ENCODE measurements around the gene OR2D3. TPM values are rescaled to one million over a fixed set of nuclear protein-coding genes. Genes with fewer than 3 reads are reported as not detected.

OR2D3 gene
- total and polyA plus RNA-seq, 9 of the 15 experiments (the other 6 are each of a cell fraction or from before 2014, with no cell fraction given), result 0.42 TPM; not detected in 8

DNA sequence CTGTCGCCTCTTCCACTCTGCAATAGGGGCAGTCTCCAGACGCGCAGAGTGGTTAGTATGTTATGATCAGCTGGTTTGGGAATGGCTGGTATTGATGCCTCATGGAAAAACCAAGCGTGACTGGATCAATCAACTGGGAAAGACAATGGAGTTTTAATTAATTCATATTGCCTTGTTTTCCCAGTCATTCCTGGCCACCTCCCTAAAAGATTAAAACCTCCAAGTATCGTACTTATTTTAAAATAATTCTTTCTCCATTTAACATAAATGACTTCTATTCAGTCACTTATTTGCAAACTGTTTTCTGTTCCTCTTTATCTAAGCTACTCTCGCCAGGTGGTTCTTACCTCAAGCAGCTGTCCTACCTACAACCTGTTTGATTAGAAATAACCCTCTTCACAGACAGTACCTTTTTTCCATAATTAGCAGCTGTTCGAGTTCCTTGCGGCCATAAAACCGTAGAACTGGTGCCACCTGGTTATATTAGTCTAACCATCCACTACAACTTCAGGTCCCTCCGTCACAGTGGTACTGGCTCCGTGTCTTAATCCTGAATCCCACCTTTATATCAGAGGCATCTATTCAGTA, 6.3 kb downstream of the OR2D3 start:
- Histone ChIP-seq H3K4me1 (replicated peaks in 1 of 2; ENCODE audit: control insufficient read depth in 2 of 2, insufficient read depth in 2 of 2, low read length in 2 of 2) (peaks cover 0 to 11% of the 10 kb centered on the region in 2 experiments; a peak in 3 of 5 replicates), H3K27ac (ENCODE audit: extremely low read depth, low read depth, low read length) (peak overlapping the region; percentile 89), H3K79me2 (ENCODE audit: control insufficient read depth, insufficient read depth, low read length) (peaks cover 32% of the 10 kb centered on the region), H4K20me1 (replicated peaks; ENCODE audit: control insufficient read depth, insufficient read depth, low read length) (no peaks in the 10 kb centered on the region), H3K36me3 (ENCODE audit: control insufficient read depth, insufficient read depth, low read length) (peaks cover 31% of the 10 kb centered on the region), H3K27me3 (ENCODE audit: control insufficient read depth in 2 of 2, insufficient read depth in 2 of 2, low read length in 2 of 2) (no peaks in the 10 kb centered on the region), H3K4me3 (peak overlapping the region; percentile 70), H3K4me2 (ENCODE audit: insufficient read depth, low read length) (peak overlapping the region; percentile 94), H3K9ac (ENCODE audit: insufficient read depth in 1 of 2, low read depth in 2 of 2, low read length in 2 of 2) (peak overlapping the region; percentile 90 to 98), H2AFZ (ENCODE audit: low read depth, low read length) (peak overlapping the region; percentile 98), H3K9me1 (ENCODE audit: control insufficient read depth, insufficient read depth, low read length) (no peaks in the 10 kb centered on the region), H3K9me3 (replicated peaks; ENCODE audit: control insufficient read depth, insufficient read depth, low read depth, low read length) (no peaks in the 10 kb centered on the region)
- WGBS (ENCODE audit: insufficient coverage, low coverage, missing lambda C conversion rate), result under 1% methylated on average over 11 of the region's 11 CpGs
- no peak for FAIRE-seq
- in situ Hi-C loops (cut with MboI), result no loop called here
- DNase-seq (ENCODE audit: extremely low read depth in 1 of 4, low spot score in 3 of 4), result peak in 1 of 4 experiments; percentile 11
- TF ChIP-seq ESRRA (IDR thresholded peaks at IDR 0.05; ENCODE audit: borderline replicate concordance, low read depth), result no peak
- no peak for TF ChIP-seq ARID1B (IDR thresholded peaks at IDR 0.05)
- TF ChIP-seq MAFK (IDR thresholded peaks at IDR 0.05; ENCODE audit: low read length), result no peak
- TF ChIP-seq SMARCB1 (IDR thresholded peaks at IDR 0.05; ENCODE audit: insufficient read length, low read depth), result peak; percentile 15
- TF ChIP-seq, protein P1, sequence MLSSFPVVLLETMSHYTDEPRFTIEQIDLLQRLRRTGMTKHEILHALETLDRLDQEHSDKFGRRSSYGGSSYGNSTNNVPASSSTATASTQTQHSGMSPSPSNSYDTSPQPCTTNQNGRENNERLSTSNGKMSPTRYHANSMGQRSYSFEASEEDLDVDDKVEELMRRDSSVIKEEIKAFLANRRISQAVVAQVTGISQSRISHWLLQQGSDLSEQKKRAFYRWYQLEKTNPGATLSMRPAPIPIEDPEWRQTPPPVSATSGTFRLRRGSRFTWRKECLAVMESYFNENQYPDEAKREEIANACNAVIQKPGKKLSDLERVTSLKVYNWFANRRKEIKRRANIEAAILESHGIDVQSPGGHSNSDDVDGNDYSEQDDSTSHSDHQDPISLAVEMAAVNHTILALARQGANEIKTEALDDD (IDR thresholded peaks at IDR 0.05), result peak; percentile 21; the same call in 1 of the 2 replicates
- TF ChIP-seq ZEB2 (IDR thresholded peaks at IDR 0.05), result no peak
- TF ChIP-seq DACH1 (IDR thresholded peaks at IDR 0.05; ENCODE audit: partially characterized antibody), result peak; percentile 75
- TF ChIP-seq, protein P2, sequence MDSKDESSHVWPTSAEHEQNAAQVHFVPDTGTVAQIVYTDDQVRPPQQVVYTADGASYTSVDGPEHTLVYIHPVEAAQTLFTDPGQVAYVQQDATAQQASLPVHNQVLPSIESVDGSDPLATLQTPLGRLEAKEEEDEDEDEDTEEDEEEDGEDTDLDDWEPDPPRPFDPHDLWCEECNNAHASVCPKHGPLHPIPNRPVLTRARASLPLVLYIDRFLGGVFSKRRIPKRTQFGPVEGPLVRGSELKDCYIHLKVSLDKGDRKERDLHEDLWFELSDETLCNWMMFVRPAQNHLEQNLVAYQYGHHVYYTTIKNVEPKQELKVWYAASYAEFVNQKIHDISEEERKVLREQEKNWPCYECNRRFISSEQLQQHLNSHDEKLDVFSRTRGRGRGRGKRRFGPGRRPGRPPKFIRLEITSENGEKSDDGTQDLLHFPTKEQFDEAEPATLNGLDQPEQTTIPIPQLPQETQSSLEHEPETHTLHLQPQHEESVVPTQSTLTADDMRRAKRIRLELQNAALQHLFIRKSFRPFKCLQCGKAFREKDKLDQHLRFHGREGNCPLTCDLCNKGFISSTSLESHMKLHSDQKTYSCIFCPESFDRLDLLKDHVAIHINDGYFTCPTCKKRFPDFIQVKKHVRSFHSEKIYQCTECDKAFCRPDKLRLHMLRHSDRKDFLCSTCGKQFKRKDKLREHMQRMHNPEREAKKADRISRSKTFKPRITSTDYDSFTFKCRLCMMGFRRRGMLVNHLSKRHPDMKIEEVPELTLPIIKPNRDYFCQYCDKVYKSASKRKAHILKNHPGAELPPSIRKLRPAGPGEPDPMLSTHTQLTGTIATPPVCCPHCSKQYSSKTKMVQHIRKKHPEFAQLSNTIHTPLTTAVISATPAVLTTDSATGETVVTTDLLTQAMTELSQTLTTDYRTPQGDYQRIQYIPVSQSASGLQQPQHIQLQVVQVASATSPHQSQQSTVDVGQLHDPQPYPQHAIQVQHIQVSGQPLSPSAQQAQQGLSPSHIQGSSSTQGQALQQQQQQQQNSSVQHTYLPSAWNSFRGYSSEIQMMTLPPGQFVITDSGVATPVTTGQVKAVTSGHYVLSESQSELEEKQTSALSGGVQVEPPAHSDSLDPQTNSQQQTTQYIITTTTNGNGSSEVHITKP (IDR thresholded peaks at IDR 0.05; ENCODE audit: partially characterized antibody), result peak; percentile 65
- no peak for TF ChIP-seq ZNF354B (CRISPR knock-in tag; IDR thresholded peaks at IDR 0.05)
- TF ChIP-seq, protein P3, sequence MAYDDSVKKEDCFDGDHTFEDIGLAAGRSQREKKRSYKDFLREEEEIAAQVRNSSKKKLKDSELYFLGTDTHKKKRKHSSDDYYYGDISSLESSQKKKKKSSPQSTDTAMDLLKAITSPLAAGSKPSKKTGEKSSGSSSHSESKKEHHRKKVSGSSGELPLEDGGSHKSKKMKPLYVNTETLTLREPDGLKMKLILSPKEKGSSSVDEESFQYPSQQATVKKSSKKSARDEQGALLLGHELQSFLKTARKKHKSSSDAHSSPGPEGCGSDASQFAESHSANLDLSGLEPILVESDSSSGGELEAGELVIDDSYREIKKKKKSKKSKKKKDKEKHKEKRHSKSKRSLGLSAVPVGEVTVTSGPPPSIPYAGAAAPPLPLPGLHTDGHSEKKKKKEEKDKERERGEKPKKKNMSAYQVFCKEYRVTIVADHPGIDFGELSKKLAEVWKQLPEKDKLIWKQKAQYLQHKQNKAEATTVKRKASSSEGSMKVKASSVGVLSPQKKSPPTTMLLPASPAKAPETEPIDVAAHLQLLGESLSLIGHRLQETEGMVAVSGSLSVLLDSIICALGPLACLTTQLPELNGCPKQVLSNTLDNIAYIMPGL (CRISPR knock-in tag; IDR thresholded peaks at IDR 0.05), result 0 out of 2 replicates have a peak, but pooled peaks have one; percentile 37
- POLR2A ChIA-PET, result interaction anchor here (0.5 to 1.8 kb wide), 7 partner anchors 8 to 135 kb away, joined by 3 to 7 read pairs (median 4); no protein-coding TSS in a partner anchor
- peak; percentile 10 for ATAC-seq
- CTCF ChIA-PET (ENCODE audit: low intra/inter-chr PET ratio), result no interaction called here
- no TSS peak for BruUV-seq (replicated peaks)
- intact Hi-C loops (cut with micrococcal nuclease), result no loop called here
